GM12874 (cell line): ENCODE results near the gene CELF6.

ENCODE experiments used
- TF ChIP-seq, protein P1 (sequence below): IDR thresholded peaks from 2 replicates; pipeline ENCODE4 v1.5.1; 2011; ENCODE audit warnings: low read depth, mild to moderate bottlenecking, control low read depth, low read length, moderate library complexity; ENCODE audit not compliant: insufficient read depth

The CELF6 gene

GRCh38 chr15:72339777-72340177 is 19.8 kb upstream of the CELF6 start:
- TF ChIP-seq, protein P1, sequence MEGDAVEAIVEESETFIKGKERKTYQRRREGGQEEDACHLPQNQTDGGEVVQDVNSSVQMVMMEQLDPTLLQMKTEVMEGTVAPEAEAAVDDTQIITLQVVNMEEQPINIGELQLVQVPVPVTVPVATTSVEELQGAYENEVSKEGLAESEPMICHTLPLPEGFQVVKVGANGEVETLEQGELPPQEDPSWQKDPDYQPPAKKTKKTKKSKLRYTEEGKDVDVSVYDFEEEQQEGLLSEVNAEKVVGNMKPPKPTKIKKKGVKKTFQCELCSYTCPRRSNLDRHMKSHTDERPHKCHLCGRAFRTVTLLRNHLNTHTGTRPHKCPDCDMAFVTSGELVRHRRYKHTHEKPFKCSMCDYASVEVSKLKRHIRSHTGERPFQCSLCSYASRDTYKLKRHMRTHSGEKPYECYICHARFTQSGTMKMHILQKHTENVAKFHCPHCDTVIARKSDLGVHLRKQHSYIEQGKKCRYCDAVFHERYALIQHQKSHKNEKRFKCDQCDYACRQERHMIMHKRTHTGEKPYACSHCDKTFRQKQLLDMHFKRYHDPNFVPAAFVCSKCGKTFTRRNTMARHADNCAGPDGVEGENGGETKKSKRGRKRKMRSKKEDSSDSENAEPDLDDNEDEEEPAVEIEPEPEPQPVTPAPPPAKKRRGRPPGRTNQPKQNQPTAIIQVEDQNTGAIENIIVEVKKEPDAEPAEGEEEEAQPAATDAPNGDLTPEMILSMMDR, result no peak

- TF ChIP-seq, protein P1, result no peak
Measured at GRCh38 chr15:72338617-72339321, 18.8 kb upstream of the CELF6 start.

DNA sequence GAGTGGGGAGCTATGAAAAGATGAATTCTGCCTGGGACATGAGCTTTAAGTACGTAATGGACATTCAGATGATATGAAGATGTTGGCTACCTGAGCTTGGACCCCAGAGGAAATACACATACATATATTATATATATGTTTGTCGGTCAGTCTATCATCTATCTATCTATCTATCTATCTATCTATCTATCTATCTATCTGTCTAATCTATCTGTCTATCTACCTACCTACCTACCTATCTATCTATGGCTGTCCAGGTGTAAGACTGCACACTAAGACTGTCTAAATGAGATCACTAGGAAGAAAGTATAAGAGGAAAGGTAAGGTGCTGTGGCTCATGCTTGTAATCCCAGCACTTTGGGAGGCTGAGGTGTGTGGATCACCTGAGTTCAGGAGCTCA is 18.2 kb upstream of the CELF6 start:
- TF ChIP-seq, protein P1, result no peak

- TF ChIP-seq, protein P1, result no peak
Measured at GRCh38 chr15:72334842-72335241, 14.9 kb upstream of the CELF6 start.

- TF ChIP-seq, protein P1, result no peak
Measured at GRCh38 chr15:72331021-72331420, 11.1 kb upstream of the CELF6 start.

- TF ChIP-seq, protein P1, result no peak
Measured at GRCh38 chr15:72323752-72324151, 3.8 kb upstream of the CELF6 start.

DNA sequence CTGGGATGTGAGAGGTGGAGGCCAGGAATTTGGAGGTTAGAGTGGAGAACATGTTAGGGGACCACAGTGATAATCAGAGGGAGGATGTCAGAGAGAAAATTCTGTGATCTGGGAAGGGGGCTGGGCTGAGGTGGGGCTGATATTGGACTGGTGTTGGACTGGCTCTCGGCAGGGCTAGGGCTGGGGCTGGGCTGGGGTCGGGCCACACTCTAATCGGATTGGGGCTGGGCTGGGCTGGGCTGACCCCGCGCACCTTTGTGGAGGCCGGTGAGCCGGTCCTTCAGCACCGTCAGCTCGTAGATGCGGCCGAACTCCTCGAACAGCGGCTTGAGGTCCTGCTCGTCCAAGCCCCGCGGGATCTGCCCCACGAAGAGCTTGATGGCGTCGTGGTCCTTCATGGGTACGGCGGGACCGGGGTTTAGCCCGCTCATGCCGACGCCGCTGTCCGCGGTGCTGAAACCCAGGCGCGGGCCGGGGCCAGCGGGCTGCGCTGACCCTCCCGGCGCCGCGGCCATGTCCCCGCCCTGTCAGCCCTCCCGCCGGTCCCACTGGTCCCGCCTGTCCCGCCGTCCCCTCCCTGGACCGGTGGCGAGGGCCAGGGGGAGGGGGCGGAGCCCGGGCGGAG is 485 bp downstream of the CELF6 start:
- TF ChIP-seq, protein P1, result no peak
